ENCODE results near the gene LRP3.

The LRP3 gene, protein sequence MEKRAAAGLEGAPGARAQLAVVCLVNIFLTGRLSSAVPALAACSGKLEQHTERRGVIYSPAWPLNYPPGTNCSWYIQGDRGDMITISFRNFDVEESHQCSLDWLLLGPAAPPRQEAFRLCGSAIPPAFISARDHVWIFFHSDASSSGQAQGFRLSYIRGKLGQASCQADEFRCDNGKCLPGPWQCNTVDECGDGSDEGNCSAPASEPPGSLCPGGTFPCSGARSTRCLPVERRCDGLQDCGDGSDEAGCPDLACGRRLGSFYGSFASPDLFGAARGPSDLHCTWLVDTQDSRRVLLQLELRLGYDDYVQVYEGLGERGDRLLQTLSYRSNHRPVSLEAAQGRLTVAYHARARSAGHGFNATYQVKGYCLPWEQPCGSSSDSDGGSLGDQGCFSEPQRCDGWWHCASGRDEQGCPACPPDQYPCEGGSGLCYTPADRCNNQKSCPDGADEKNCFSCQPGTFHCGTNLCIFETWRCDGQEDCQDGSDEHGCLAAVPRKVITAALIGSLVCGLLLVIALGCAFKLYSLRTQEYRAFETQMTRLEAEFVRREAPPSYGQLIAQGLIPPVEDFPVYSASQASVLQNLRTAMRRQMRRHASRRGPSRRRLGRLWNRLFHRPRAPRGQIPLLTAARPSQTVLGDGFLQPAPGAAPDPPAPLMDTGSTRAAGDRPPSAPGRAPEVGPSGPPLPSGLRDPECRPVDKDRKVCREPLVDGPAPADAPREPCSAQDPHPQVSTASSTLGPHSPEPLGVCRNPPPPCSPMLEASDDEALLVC

DNA sequence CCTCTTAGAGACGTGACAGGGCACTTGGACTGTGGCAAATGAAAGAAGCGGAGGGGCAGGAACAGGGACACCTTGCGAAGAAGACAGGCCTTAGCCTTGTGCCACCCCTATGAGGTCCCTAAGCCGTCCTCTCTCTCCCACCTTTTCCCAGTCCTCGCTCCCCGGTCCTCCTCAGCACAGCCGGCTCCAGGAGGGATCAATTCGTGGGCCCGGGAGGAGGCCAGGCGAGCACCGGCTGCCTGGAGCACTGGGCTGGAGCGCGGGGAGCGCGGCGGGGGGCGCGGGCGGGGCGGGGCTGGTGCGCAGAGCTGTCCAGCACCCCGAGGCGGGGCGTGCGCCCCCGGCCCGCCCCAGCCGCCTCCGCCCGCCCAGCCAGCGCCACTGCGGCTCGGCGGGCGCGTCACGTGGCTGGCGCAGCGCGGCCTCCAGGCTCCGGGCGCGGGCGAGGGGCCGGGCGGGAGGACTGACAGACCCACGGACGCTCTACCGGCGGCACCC is at the start of gene LRP3:
LRP3 (plus strand) TSS at position 466 of the 498 bp plus-strand sequence. CDS start 456 bp downstream, outside the sequence.
- no peak within 1 kb of the TSS for H3K27ac ChIP-seq (ENCODE audit: low read length)
- H3K4me2 ChIP-seq (ENCODE audit: low read depth, low read length) = peak within 1 kb of the TSS; percentile 27; the same call in 1 of the 2 replicates
- H3K9me2 ChIP-seq (replicated peaks; ENCODE audit: insufficient read depth, low read length) = no peaks in the 10 kb centered on the region
- peaks cover 33% of the 10 kb centered on the region for H3K27me3 ChIP-seq (replicated peaks; ENCODE audit: insufficient read depth, low read length)
- no peaks in the 10 kb centered on the region for H3F3A ChIP-seq (ENCODE audit: insufficient read depth, low read length)
- no peaks in the 10 kb centered on the region for H3K4me1 ChIP-seq (ENCODE audit: low read length)
- H3K36me3 ChIP-seq (replicated peaks; ENCODE audit: insufficient read depth, low read length) = no peaks in the 10 kb centered on the region
- no peaks in the 10 kb centered on the region for H3K9me3 ChIP-seq (replicated peaks; ENCODE audit: insufficient read depth, low read length)
- DNase-seq = no peak
- no peak within 1 kb of the TSS for H3K9ac ChIP-seq (ENCODE audit: low read length)
- H3K79me2 ChIP-seq (ENCODE audit: low read length) = no peaks in the 10 kb centered on the region
- no peak within 1 kb of the TSS for H2AFZ ChIP-seq (ENCODE audit: low read length)
- TF ChIP-seq, protein P1, sequence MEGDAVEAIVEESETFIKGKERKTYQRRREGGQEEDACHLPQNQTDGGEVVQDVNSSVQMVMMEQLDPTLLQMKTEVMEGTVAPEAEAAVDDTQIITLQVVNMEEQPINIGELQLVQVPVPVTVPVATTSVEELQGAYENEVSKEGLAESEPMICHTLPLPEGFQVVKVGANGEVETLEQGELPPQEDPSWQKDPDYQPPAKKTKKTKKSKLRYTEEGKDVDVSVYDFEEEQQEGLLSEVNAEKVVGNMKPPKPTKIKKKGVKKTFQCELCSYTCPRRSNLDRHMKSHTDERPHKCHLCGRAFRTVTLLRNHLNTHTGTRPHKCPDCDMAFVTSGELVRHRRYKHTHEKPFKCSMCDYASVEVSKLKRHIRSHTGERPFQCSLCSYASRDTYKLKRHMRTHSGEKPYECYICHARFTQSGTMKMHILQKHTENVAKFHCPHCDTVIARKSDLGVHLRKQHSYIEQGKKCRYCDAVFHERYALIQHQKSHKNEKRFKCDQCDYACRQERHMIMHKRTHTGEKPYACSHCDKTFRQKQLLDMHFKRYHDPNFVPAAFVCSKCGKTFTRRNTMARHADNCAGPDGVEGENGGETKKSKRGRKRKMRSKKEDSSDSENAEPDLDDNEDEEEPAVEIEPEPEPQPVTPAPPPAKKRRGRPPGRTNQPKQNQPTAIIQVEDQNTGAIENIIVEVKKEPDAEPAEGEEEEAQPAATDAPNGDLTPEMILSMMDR (IDR thresholded peaks at IDR 0.05; ENCODE audit: low read length) = no peak
- TF ChIP-seq EZH2 (optimal IDR thresholded peaks at IDR 0.05; ENCODE audit: low read depth, low read length) (no peak), EZH2phosphoT487 (IDR thresholded peaks at IDR 0.05; ENCODE audit: low read length) (no peak)
- H3K4me3 ChIP-seq (ENCODE audit: low read length) = peak within 1 kb of the TSS; percentile 20
- H4K20me1 ChIP-seq (ENCODE audit: insufficient read depth, low read length) = no peaks in the 10 kb centered on the region

DNA sequence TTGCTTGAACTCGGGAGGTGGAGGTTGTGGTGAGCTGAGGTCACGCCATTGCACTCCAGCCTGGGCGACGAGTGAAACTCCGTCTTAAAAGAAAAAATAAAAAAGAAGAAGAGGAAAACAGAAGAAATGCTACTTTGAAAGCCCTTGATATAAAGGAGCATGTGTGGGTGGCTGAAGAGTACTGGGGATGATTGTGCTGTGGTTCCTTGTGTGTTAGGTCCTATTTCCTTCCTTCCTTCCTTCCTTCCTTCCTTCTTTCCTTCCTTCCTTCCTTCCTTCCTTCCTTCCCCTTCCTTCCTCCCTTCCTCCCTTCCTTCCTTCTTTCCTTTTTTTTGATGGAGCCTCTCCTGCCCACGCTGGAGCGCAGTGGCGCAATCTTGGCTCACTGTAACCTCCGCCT is 47.9 kb upstream of the LRP3 start:
- Histone ChIP-seq H3K79me2 (ENCODE audit: low read length) (no peaks in the 10 kb centered on the region), H3K36me3 (replicated peaks; ENCODE audit: insufficient read depth, low read length) (no peaks in the 10 kb centered on the region), H3K4me3 (ENCODE audit: low read length) (no peak overlapping the region), H3K27ac (ENCODE audit: low read length) (no peak overlapping the region), H2AFZ (ENCODE audit: low read length) (no peak overlapping the region), H3K9ac (ENCODE audit: low read length) (no peak overlapping the region), H3K4me2 (ENCODE audit: low read depth, low read length) (no peak overlapping the region), H4K20me1 (ENCODE audit: insufficient read depth, low read length) (no peaks in the 10 kb centered on the region), H3K27me3 (replicated peaks; ENCODE audit: insufficient read depth, low read length) (no peaks in the 10 kb centered on the region; the same call in 1 of the 2 replicates), H3K4me1 (ENCODE audit: low read length) (no peaks in the 10 kb centered on the region), H3F3A (ENCODE audit: insufficient read depth, low read length) (no peaks in the 10 kb centered on the region), H3K9me2 (replicated peaks; ENCODE audit: insufficient read depth, low read length) (no peaks in the 10 kb centered on the region), H3K9me3 (replicated peaks; ENCODE audit: insufficient read depth, low read length) (no peaks in the 10 kb centered on the region)
- TF ChIP-seq, protein P1 (IDR thresholded peaks at IDR 0.05; ENCODE audit: low read length) = no peak
- no peak for TF ChIP-seq EZH2 (optimal IDR thresholded peaks at IDR 0.05; ENCODE audit: low read depth, low read length)
- no peak for TF ChIP-seq EZH2phosphoT487 (IDR thresholded peaks at IDR 0.05; ENCODE audit: low read length)
- DNase-seq = no peak

DNA sequence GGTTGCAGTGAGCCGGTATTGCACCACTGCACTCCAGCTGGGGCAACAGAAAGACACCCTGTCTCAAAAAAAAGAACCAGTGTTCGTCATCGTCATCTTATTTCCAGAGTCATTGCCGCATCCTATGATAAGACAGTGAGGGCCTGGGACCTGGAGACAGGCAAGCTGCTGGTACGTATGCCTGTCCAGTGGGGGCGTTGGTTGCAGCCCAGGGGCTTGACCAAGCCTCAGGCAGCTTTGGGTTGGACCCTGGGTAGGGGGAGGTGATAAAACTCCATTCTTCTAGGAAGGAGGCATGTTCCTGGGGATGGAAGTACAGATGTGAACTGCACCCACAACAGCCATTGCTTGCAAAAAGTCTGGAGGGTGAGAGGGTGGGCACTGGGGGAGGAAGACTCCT is 46.6 kb upstream of the LRP3 start:
- no peaks in the 10 kb centered on the region for H4K20me1 ChIP-seq (ENCODE audit: insufficient read depth, low read length)
- H3K36me3 ChIP-seq (replicated peaks; ENCODE audit: insufficient read depth, low read length) = no peaks in the 10 kb centered on the region
- no peak overlapping the region for H2AFZ ChIP-seq (ENCODE audit: low read length)
- H3K27ac ChIP-seq (ENCODE audit: low read length) = no peak overlapping the region
- no peak overlapping the region for H3K4me3 ChIP-seq (ENCODE audit: low read length)
- no peak for TF ChIP-seq EZH2 (optimal IDR thresholded peaks at IDR 0.05; ENCODE audit: low read depth, low read length)
- no peak for TF ChIP-seq EZH2phosphoT487 (IDR thresholded peaks at IDR 0.05; ENCODE audit: low read length)
- TF ChIP-seq, protein P1 (IDR thresholded peaks at IDR 0.05; ENCODE audit: low read length) = 0 out of 2 replicates have a peak, but pooled peaks have one; percentile 4
- DNase-seq = no peak
- H3K9me2 ChIP-seq (replicated peaks; ENCODE audit: insufficient read depth, low read length) = no peaks in the 10 kb centered on the region
- no peak overlapping the region for H3K4me2 ChIP-seq (ENCODE audit: low read depth, low read length)
- no peak overlapping the region for H3K9ac ChIP-seq (ENCODE audit: low read length)
- H3K79me2 ChIP-seq (ENCODE audit: low read length) = no peaks in the 10 kb centered on the region
- no peaks in the 10 kb centered on the region for H3K4me1 ChIP-seq (ENCODE audit: low read length)
- no peaks in the 10 kb centered on the region for H3K9me3 ChIP-seq (replicated peaks; ENCODE audit: insufficient read depth, low read length)
- no peaks in the 10 kb centered on the region; the same call in 1 of the 2 replicates for H3K27me3 ChIP-seq (replicated peaks; ENCODE audit: insufficient read depth, low read length)
- H3F3A ChIP-seq (ENCODE audit: insufficient read depth, low read length) = no peaks in the 10 kb centered on the region

All from MM.1S (cell line).